Stimulated activated naive B cell treated with anti-CD40 and anti-IgM and Interleukin-4, amounts not matched to agents 10 μg/mL and 1 μg/mL and 100 μg/mL, for 72 hours (primary cell): Measurements from ENCODE around the gene AGPAT2.
"Not testable (repeated sequence)": the region's sequence is repeated elsewhere in the genome, so short reads cannot be mapped to it uniquely, and the experiment has no call there.

ENCODE experiments used
- ATAC-seq, 2 donors: fragments of 150-1000 bp; cut with Tn5 transposase; replicated peaks; 2 replicates each; pipeline ENCODE4 v1.10.0; 2021; ENCODE audit warnings: moderate library complexity in 1 of 2
- DNase-seq: peaks from one replicate; pipeline ENCODE4 v3.0.0; 2021
- H3K27ac Mint-ChIP-seq: one replicate; pipeline ENCODE4 v1.8.0; 2022; ENCODE audit warnings: mild to moderate bottlenecking, mixed read lengths
- H3K27me3 Mint-ChIP-seq, 2 donors: one replicate each; pipeline ENCODE4 v1.8.0; 2022; ENCODE audit warnings: mixed read lengths in 2 of 2
- H3K36me3 Mint-ChIP-seq, 2 donors: one replicate each; pipeline ENCODE4 v1.8.0; 2022; ENCODE audit warnings: mixed read lengths in 2 of 2, mild to moderate bottlenecking in 1 of 2
- H3K4me1 Mint-ChIP-seq, 2 donors: one replicate each; pipeline ENCODE4 v1.8.0; 2022; ENCODE audit warnings: mixed read lengths in 2 of 2, mild to moderate bottlenecking in 1 of 2
- H3K4me3 Mint-ChIP-seq, 2 donors: one replicate each; pipeline ENCODE4 v1.8.0; 2022; ENCODE audit warnings: mild to moderate bottlenecking in 2 of 2, mixed read lengths in 2 of 2, moderate library complexity in 1 of 2
- H3K9me3 Mint-ChIP-seq, 2 donors: one replicate each; pipeline ENCODE4 v1.8.0; 2022; ENCODE audit warnings: mixed read lengths in 2 of 2, mild to moderate bottlenecking in 1 of 2

The AGPAT2 gene

GRCh38 chr9:136713550-136713949, 26.3 kb upstream of the AGPAT2 start:
- H3K4me3 Mint-ChIP-seq, result peak overlapping the region; percentile 61 to 81
- peak overlapping the region; percentile 67 for H3K27ac Mint-ChIP-seq
- H3K9me3 Mint-ChIP-seq, result no peaks in the 10 kb centered on the region
- ATAC-seq (peak in 1 of 2 donors; percentile 15), DNase-seq (no peak)
- peaks cover 0 to 4% of the 10 kb centered on the region in 2 donors for H3K27me3 Mint-ChIP-seq
- no peaks in the 10 kb centered on the region for H3K36me3 Mint-ChIP-seq
- peaks cover 21 to 40% of the 10 kb centered on the region in 2 donors for H3K4me1 Mint-ChIP-seq

DNA sequence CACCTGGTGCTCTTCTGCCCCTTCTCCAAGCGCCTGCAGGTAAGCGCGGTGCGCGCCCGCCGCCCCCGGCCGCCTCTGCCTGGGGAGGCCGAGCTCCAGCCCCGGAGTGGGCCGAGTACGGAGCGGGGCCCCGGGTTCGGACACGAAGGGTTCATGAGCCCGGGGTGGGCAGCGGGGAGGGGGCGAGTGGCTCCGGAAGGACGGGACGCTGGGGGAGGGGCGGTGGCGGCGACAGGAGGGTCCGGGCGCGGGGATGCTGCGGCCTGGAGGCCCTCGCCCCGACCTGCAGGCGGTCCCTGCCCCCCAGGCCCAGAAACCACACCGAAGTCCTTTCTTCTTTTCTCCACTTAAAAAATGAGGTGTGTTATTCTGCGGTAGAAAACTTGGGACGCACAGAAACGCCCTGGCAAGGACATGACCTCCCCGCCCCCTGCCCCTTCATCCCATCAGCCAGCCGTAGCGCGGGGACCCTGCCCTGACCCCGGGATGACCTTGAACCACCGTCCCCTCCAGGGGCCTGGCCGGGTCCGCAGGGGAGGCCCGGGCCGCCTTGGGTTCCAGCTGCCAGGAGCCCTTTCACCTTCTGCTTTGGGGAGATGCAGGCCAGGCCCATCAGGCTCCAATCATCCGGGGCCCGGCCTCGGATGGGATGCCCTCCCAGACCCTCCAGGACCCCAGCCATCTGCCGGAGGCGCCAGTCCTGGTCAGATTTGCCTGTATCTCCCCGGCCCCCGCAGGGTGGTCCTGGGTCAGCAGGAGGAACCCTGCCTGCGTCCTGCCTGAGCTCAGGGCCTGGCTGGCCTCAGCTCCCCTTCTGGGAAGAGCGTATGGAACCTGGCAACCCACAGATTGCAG, 25.7 kb upstream of the AGPAT2 start:
- peak overlapping the region; percentile 61 to 81 for H3K4me3 Mint-ChIP-seq

GRCh38 chr9:136711751-136712689, 24.8 kb upstream of the AGPAT2 start, which contains the start of gene DIPK1B:
Gene DIPK1B, plus strand, starts transcription at chr9:136712572. Its CDS starts 94 bp downstream, at chr9:136712666.
- Mint-ChIP-seq H3K4me3 (peak within 1 kb of the TSS; percentile 73 to 84), H3K27me3 (peaks cover 0 to 4% of the 10 kb centered on the region in 2 donors), H3K9me3 (no peaks in the 10 kb centered on the region), H3K27ac (peak within 1 kb of the TSS; percentile 81), H3K4me1 (peaks cover 17 to 35% of the 10 kb centered on the region in 2 donors), H3K36me3 (no peaks in the 10 kb centered on the region)
- ATAC-seq (peak; percentile 46 to 52), DNase-seq (no peak)

More for the DNA sequence above, 25.7 kb upstream of the AGPAT2 start:
- Mint-ChIP-seq H3K27ac (peak overlapping the region; percentile 67), H3K4me1 (peaks cover 17 to 35% of the 10 kb centered on the region in 2 donors), H3K36me3 (no peaks in the 10 kb centered on the region), H3K27me3 (peaks cover 0 to 4% of the 10 kb centered on the region in 2 donors), H3K9me3 (no peaks in the 10 kb centered on the region)
- DNase-seq (no peak), ATAC-seq (no peak)

DNA sequence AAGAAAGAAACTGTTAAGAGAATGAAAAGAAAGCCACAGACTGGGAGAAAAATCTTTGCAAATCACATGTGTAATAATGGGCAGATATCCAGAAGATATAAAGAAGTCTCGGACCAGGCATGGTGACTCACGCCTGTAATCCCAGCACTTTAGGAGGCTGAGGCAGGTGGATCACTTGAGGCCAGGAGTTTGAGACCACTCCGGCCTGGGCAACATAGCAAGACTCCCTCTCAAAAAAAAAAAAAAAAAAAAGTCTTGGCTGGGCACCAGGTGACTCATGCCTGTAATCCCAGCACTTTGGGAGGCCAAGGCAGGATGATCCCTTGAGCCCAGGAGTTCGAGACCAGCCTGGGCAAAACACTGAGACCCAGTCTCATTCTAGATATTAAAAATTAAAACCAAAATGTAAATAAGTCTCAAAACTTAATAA, 24.0 kb upstream of the AGPAT2 start:
- not testable (repeated sequence) for ATAC-seq, DNase-seq
- H3K27ac Mint-ChIP-seq, result peak overlapping the region; percentile 59

DNA sequence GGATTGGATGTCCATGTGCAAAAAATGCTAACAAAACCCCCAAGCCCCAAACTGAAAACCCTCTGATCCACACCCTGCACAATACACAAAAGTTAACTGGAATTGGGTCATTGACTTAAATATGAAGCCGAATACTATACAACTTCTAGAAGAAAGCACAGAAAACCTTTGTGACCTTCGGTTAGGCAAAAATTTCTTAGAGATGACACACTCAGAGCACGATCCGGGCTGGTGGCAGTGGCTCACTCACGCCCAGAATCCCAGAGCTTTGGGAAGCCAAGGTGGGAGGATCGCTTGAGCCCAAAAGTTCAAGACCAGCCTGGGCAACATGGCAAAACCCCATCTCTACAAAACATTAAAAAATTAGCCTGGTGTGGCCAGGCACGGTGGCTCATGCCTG, 23.3 kb upstream of the AGPAT2 start:
- peaks cover 15 to 33% of the 10 kb centered on the region in 2 donors for H3K4me1 Mint-ChIP-seq
- no peak overlapping the region for H3K27ac Mint-ChIP-seq
- DNase-seq, result no peak
- H3K36me3 Mint-ChIP-seq, result no peaks in the 10 kb centered on the region
- H3K4me3 Mint-ChIP-seq, result no peak overlapping the region
- ATAC-seq, result no peak
- H3K27me3 Mint-ChIP-seq, result peaks cover 0 to 7% of the 10 kb centered on the region in 2 donors
- H3K9me3 Mint-ChIP-seq, result no peaks in the 10 kb centered on the region

More for the DNA sequence above, 24.0 kb upstream of the AGPAT2 start:
- Mint-ChIP-seq H3K4me3 (peak overlapping the region; percentile 29 to 84), H3K4me1 (peaks cover 17 to 35% of the 10 kb centered on the region in 2 donors)
- not testable (repeated sequence) for H3K9me3 Mint-ChIP-seq, H3K27me3 Mint-ChIP-seq, H3K36me3 Mint-ChIP-seq

DNA sequence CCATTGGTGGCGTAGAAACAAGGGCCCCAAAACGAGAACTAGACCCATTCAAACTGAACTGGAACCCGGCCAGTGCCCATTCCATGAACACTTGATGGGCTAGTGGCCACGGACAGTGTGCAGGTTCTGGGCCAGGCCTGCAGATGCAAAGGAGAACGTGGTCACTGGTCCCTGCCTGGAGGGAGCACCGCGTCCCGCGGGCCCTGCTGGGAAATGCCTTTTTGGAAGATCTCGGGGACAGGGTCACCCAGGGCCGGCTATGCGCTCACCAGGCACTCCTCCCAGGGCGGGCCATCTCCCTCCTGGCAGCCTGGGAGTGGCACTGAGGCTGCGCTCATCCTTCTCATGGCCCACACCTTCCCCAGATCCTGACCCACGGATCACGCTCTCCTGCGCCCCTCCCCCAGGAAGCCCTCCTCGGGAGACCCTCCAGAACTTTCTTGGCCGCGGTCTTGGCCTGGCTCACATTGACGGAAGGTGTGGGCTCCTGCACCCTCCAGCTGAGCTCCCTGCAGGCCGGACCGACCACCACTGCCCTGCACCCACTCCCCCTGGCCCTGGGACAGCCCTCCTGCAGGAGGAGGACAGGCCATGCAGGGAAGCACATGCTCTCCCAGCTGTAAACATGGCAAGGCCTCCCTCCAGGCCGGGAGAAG, 22.3 kb upstream of the AGPAT2 start:
- Mint-ChIP-seq H3K4me3 (no peak overlapping the region), H3K4me1 (peaks cover 18 to 31% of the 10 kb centered on the region in 2 donors), H3K27ac (no peak overlapping the region), H3K9me3 (no peaks in the 10 kb centered on the region), H3K36me3 (no peaks in the 10 kb centered on the region), H3K27me3 (peaks cover 0 to 7% of the 10 kb centered on the region in 2 donors)
- ATAC-seq (no peak), DNase-seq (no peak)

DNA sequence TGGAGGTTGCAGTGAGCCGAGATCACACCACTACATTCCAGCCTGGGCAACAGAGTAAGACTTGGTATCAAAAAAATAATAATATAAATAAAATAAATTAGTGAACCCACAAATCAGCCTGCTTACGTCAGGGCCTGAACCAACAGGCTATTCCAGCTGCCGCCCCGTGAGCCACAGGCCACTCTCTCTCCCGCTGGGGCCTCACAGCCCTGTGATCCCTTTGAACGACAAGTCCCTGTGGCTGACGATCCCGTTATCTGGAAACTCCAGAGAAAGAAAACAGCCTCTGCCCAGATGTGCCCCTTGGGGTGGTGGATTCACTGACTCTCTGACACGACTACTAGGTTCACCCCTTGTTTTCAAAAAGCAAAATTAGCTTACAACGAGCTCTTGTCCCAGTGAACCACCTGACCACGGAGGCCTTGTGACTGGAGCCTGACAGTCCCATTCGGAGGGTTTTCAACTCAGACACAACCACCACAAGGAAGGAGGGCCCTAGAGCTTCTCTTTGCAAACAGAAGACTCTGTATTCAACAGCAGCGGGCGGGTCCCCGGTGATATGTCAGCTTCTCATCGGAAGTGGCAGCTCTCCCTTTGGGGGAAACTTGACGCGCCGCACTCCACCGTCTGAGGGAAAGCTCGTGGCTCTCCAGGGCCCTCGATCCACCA, 20.7 kb upstream of the AGPAT2 start:
- no peak for ATAC-seq
- no peak for DNase-seq
- Mint-ChIP-seq H3K4me1 (peaks cover 10 to 22% of the 10 kb centered on the region in 2 donors), H3K9me3 (no peaks in the 10 kb centered on the region), H3K36me3 (no peaks in the 10 kb centered on the region), H3K27me3 (peaks cover 0 to 7% of the 10 kb centered on the region in 2 donors), H3K27ac (no peak overlapping the region), H3K4me3 (no peak overlapping the region)

- H3K36me3 Mint-ChIP-seq, result no peaks in the 10 kb centered on the region
Observed at GRCh38 chr9:136707011-136707410, 19.8 kb upstream of the AGPAT2 start.

GRCh38 chr9:136705564-136705963, 18.3 kb upstream of the AGPAT2 start:
- H3K36me3 Mint-ChIP-seq, result no peaks in the 10 kb centered on the region
- H3K27ac Mint-ChIP-seq, result no peak overlapping the region
- H3K4me3 Mint-ChIP-seq, result no peak overlapping the region
- no peaks in the 10 kb centered on the region for H3K9me3 Mint-ChIP-seq
- H3K27me3 Mint-ChIP-seq, result peaks cover 0 to 7% of the 10 kb centered on the region in 2 donors
- ATAC-seq (no peak), DNase-seq (no peak)
- H3K4me1 Mint-ChIP-seq, result peaks cover 26 to 40% of the 10 kb centered on the region in 2 donors

More at GRCh38 chr9:136707011-136707410, 19.8 kb upstream of the AGPAT2 start:
- DNase-seq (no peak), ATAC-seq (no peak)
- peaks cover 0 to 7% of the 10 kb centered on the region in 2 donors for H3K27me3 Mint-ChIP-seq
- no peak overlapping the region for H3K4me3 Mint-ChIP-seq
- no peak overlapping the region for H3K27ac Mint-ChIP-seq
- H3K9me3 Mint-ChIP-seq, result no peaks in the 10 kb centered on the region
- H3K4me1 Mint-ChIP-seq, result peaks cover 17 to 31% of the 10 kb centered on the region in 2 donors

DNA sequence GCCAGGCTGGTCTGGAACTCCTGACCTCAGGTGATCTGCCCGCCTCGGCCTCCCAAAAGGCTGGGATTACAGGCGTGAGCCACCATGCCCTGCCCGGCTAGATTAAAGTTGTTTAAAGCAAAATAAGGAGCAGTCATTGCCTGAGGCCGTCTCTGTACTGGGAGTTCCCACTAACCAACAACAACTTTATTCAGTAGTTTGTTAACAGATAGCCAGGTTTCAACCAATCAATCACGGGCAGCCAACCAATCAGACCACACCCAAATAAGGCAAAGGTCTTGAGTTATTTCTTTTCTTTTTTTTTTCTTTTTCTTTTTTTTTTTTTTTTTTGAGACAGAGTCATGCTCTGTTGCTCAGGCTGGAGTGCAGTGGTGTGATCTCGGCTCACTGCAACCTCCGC, 17.5 kb upstream of the AGPAT2 start:
- not testable (repeated sequence) for DNase-seq, ATAC-seq

GRCh38 chr9:136703276-136703860, 16.1 kb upstream of the AGPAT2 start:
- H3K4me1 Mint-ChIP-seq, result peaks cover 29 to 52% of the 10 kb centered on the region in 2 donors
- no peaks in the 10 kb centered on the region for H3K36me3 Mint-ChIP-seq
- peak overlapping the region in 1 of 2 donors; percentile 37 for H3K4me3 Mint-ChIP-seq
- DNase-seq, result no peak
- peaks cover 0 to 3% of the 10 kb centered on the region in 2 donors for H3K27me3 Mint-ChIP-seq
- ATAC-seq, result peak in 1 of 2 donors; percentile 17
- H3K27ac Mint-ChIP-seq, result peak overlapping the region; percentile 76
- no peaks in the 10 kb centered on the region for H3K9me3 Mint-ChIP-seq

More for the DNA sequence above, 17.5 kb upstream of the AGPAT2 start:
- H3K9me3 Mint-ChIP-seq, H3K4me3 Mint-ChIP-seq, H3K36me3 Mint-ChIP-seq, H3K27me3 Mint-ChIP-seq, H3K27ac Mint-ChIP-seq: not testable (repeated sequence)
- peaks cover 29 to 46% of the 10 kb centered on the region in 2 donors for H3K4me1 Mint-ChIP-seq

DNA sequence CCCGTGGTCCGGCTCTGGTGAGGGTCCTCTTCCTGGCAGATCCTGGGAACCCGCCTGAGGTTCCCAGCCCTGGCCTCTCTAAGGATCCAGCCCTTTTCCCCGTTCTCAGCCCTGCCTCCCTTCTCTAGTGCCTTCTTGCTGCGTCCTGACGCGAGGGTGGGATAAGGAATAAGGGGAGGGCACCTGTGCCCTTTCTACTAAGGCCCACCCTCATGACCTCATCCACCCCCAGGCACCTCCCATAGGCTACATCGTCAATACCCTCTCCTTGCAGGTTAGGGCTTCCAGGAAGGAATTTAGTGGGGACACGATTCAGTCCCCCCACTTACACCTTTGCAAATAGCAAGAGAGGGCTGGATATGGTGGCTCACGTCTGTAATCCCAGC, 14.4 kb upstream of the AGPAT2 start:
- Mint-ChIP-seq H3K36me3 (no peaks in the 10 kb centered on the region), H3K27me3 (peaks cover 7 to 10% of the 10 kb centered on the region in 2 donors), H3K9me3 (no peaks in the 10 kb centered on the region), H3K4me3 (peak overlapping the region; percentile 84), H3K4me1 (peaks cover 38 to 65% of the 10 kb centered on the region in 2 donors), H3K27ac (peak overlapping the region; percentile 98)
- ATAC-seq, result peak in 1 of 2 donors; percentile 5
- no peak for DNase-seq
